Measurements from ENCODE around the gene VN1R4.
"Not testable (repeated sequence)": the region's sequence is repeated elsewhere in the genome, so short reads cannot be mapped to it uniquely, and the experiment has no call there.

- not testable (repeated sequence) for TF ChIP-seq CTCF (IDR thresholded peaks at IDR 0.05); EZH2 (IDR thresholded peaks at IDR 0.05; ENCODE audit: borderline replicate concordance, insufficient read depth, low read depth, low read length, poor library complexity, severe bottlenecking)
These were observed 2.3 kb upstream of the VN1R4 start for GRCh38 chr19:53269861-53270260.
